SU-DHL-6 (cell line): ENCODE data around the gene GRID1.

Experiments used
- H2AFZ ChIP-seq: fragments of 200-600 bp; sonication (generic); 2 replicates; pipeline ENCODE4 v1.6.1; 2014; ENCODE audit warnings: low read depth, mild to moderate bottlenecking, moderate library complexity, mixed read lengths, antibody characterized with exemption, low read length; ENCODE audit not compliant: severe bottlenecking
- H3F3A ChIP-seq: fragments of 200-600 bp; shearing (Covaris generic); 2 replicates; pipeline ENCODE4 v1.6.0; 2016; ENCODE audit warnings: antibody characterized with exemption, mild to moderate bottlenecking; ENCODE audit not compliant: insufficient read depth
- H3K27ac ChIP-seq: fragments of 200-600 bp; sonication (generic); 2 replicates; pipeline ENCODE4 v1.5.1; 2016; ENCODE audit warnings: low read depth, mild to moderate bottlenecking, low read length, moderate library complexity, mixed read lengths
- H3K27me3 ChIP-seq: fragments of 200-600 bp; sonication (generic), shearing (Covaris generic); 2 replicates; pipeline ENCODE4 v1.6.0; 2014; ENCODE audit warnings: mild to moderate bottlenecking, low read length
- H3K36me3 ChIP-seq: fragments of 200-600 bp; sonication (generic); 2 replicates; pipeline ENCODE4 v1.6.1; 2014; ENCODE audit warnings: mild to moderate bottlenecking, low read length, mixed read lengths
- H3K4me2 ChIP-seq: fragments of 300-600, 200-600 bp; shearing (Covaris generic), sonication (generic); 2 replicates; pipeline ENCODE4 v1.6.0; 2014; ENCODE audit warnings: low read length, low read depth, mild to moderate bottlenecking; ENCODE audit not compliant: poor library complexity, severe bottlenecking
- H3K4me3 ChIP-seq: fragments of 200-600 bp; sonication (generic); 2 replicates; pipeline ENCODE4 v1.5.1; 2014; ENCODE audit warnings: antibody characterized with exemption, low read length, mild to moderate bottlenecking, mixed read lengths; ENCODE audit not compliant: insufficient read depth, poor library complexity, severe bottlenecking
- H3K79me2 ChIP-seq: fragments of 200-600 bp; sonication (generic); 2 replicates; pipeline ENCODE4 v1.6.1; 2014; ENCODE audit warnings: mild to moderate bottlenecking, low read length, moderate library complexity; ENCODE audit not compliant: insufficient read depth
- H3K9ac ChIP-seq: fragments of 200-600 bp; sonication (generic); 2 replicates; pipeline ENCODE4 v1.7.0; 2014; ENCODE audit warnings: mild to moderate bottlenecking, low read length
- H3K9me2 ChIP-seq: fragments of 200-600 bp; sonication (generic); replicated peaks from 2 replicates; pipeline ENCODE4 v1.6.1; 2014; ENCODE audit warnings: low read length; ENCODE audit not compliant: insufficient read depth
- H3K9me3 ChIP-seq: fragments of 200-600 bp; sonication (generic); 2 replicates; pipeline ENCODE4 v1.6.1; 2014; ENCODE audit warnings: low read length, mixed read lengths; ENCODE audit not compliant: insufficient read depth
- H4K20me1 ChIP-seq: fragments of 200-600 bp; sonication (generic); 2 replicates; pipeline ENCODE4 v1.6.1; 2014; ENCODE audit warnings: low read depth, mild to moderate bottlenecking, antibody characterized with exemption, low read length, moderate library complexity, mixed read lengths
- EZH2phosphoT487 ChIP-seq: fragments of 200-600 bp; sonication (generic), shearing (Covaris generic); conservative IDR thresholded peaks from 2 replicates; pipeline ENCODE4 v1.6.1; 2018; ENCODE audit warnings: mild to moderate bottlenecking, antibody characterized with exemption, low read length, moderate library complexity, mixed read lengths
- TF ChIP-seq, protein P1 (sequence below): fragments of 200-600 bp; sonication (generic); IDR thresholded peaks from one replicate; pipeline ENCODE4 v1.5.1; 2017; ENCODE audit warnings: antibody characterized with exemption, mild to moderate bottlenecking, low read length, moderate library complexity; ENCODE audit not compliant: insufficient read depth, poor library complexity, severe bottlenecking

Gene GRID1

DNA sequence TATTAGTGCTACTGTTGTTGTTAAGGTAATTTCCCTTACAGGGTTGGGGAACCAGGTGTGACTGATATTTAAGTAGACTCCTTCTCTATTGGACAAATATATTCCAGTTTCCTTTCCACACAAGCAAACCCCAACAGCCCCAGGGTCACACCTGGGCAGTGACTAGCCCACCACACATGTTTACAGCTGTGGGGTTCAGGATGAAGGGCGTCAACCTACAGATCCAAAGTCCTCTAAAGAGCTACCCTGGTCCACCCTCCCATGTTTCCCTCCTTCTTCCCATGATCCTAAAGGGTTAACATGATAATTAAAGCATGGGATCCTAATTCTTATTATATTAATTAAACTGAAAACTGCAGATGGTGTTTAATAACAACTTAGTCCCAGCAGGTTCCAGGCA lies 701.5 kb downstream of the GRID1 start:
- Histone ChIP-seq H3K4me3 (no peak overlapping the region), H3K9me2 (no peaks in the 10 kb centered on the region), H3K36me3 (no peaks in the 10 kb centered on the region), H3F3A (no peaks in the 10 kb centered on the region), H3K9ac (no peak overlapping the region), H3K79me2 (no peaks in the 10 kb centered on the region), H3K4me2 (no peak overlapping the region), H2AFZ (no peak overlapping the region), H3K27me3 (no peaks in the 10 kb centered on the region), H3K9me3 (no peaks in the 10 kb centered on the region), H3K27ac (no peak overlapping the region), H4K20me1 (no peaks in the 10 kb centered on the region)
- TF ChIP-seq, protein P1, sequence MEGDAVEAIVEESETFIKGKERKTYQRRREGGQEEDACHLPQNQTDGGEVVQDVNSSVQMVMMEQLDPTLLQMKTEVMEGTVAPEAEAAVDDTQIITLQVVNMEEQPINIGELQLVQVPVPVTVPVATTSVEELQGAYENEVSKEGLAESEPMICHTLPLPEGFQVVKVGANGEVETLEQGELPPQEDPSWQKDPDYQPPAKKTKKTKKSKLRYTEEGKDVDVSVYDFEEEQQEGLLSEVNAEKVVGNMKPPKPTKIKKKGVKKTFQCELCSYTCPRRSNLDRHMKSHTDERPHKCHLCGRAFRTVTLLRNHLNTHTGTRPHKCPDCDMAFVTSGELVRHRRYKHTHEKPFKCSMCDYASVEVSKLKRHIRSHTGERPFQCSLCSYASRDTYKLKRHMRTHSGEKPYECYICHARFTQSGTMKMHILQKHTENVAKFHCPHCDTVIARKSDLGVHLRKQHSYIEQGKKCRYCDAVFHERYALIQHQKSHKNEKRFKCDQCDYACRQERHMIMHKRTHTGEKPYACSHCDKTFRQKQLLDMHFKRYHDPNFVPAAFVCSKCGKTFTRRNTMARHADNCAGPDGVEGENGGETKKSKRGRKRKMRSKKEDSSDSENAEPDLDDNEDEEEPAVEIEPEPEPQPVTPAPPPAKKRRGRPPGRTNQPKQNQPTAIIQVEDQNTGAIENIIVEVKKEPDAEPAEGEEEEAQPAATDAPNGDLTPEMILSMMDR = no peak
- TF ChIP-seq EZH2phosphoT487 = no peak

DNA sequence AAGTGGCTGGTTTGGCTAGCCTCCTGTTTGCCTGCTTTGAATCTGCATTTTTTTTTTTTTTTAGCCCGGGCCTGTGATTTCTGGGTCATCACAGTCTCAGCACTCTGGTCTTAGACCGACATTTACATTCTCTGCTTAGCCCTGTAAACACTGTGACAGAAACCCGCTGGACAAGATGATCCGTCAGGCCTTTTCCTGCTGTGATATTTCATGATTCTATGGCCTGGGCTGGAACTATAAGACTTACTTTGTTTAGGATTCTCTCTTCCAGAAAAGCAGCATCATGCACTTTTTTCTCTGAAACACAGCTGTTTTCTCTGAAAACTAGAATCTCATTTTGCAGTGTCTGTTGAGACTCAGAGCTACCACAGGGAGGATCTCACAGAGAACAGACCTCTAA lies 705.5 kb downstream of the GRID1 start:
- H4K20me1 ChIP-seq = no peaks in the 10 kb centered on the region
- no peak overlapping the region for H3K4me3 ChIP-seq
- H3K9me3 ChIP-seq = no peaks in the 10 kb centered on the region
- TF ChIP-seq, protein P1 = no peak
- no peak for TF ChIP-seq EZH2phosphoT487
- no peaks in the 10 kb centered on the region for H3K36me3 ChIP-seq
- H3K9ac ChIP-seq = no peak overlapping the region
- no peaks in the 10 kb centered on the region for H3K9me2 ChIP-seq
- H3K27ac ChIP-seq = no peak overlapping the region
- no peak overlapping the region for H3K4me2 ChIP-seq
- no peaks in the 10 kb centered on the region for H3F3A ChIP-seq
- H3K79me2 ChIP-seq = no peaks in the 10 kb centered on the region
- H2AFZ ChIP-seq = no peak overlapping the region
- H3K27me3 ChIP-seq = no peaks in the 10 kb centered on the region

DNA sequence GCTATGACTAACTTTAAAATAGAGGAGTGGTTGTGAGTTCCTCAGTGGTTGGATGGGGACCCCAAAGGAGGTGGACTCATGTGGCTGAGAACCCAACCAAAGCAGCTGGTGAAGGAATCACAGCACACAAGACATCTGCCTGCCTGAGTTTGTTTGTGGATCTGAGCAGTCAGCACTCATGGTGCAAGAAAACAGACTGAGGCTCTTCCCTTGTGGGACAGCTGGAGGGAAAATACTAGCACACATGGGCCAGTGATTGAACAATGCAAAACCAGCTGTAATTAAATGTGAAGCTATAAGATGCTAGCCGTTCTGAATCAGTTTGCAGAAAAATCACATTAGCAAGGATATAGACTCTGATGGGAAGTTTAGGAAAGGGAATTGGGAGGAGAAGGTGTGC lies 707.3 kb downstream of the GRID1 start:
- no peak overlapping the region for H3K4me2 ChIP-seq
- no peaks in the 10 kb centered on the region for H3K9me2 ChIP-seq
- no peak overlapping the region for H3K4me3 ChIP-seq
- no peaks in the 10 kb centered on the region for H3K79me2 ChIP-seq
- TF ChIP-seq, protein P1 = no peak
- TF ChIP-seq EZH2phosphoT487 = no peak
- no peaks in the 10 kb centered on the region for H4K20me1 ChIP-seq
- no peak overlapping the region for H3K9ac ChIP-seq
- no peaks in the 10 kb centered on the region for H3K36me3 ChIP-seq
- no peak overlapping the region for H2AFZ ChIP-seq
- no peaks in the 10 kb centered on the region for H3F3A ChIP-seq
- H3K9me3 ChIP-seq = no peaks in the 10 kb centered on the region
- no peak overlapping the region for H3K27ac ChIP-seq
- H3K27me3 ChIP-seq = no peaks in the 10 kb centered on the region

DNA sequence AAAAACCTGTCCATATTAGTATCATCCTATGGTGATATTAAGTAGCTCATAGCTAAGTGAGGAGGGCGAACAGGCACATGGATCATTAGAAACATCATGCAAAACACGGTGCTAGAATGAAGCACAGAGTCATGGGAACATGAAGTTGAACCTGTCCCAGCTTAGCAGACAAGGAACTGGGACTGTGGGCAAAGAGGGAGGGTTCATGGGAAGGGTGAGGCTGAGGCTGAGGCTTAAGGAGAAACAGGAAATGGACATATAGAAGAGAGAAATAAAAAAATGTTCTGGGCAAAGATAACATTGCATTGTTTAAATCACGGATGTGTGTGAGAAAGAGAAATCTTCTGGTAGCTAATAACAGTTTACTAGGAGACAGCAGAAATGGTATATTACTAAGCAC lies 708.1 kb downstream of the GRID1 start:
- Histone ChIP-seq H3K9me2 (no peaks in the 10 kb centered on the region), H3K9me3 (no peaks in the 10 kb centered on the region), H2AFZ (no peak overlapping the region), H3K4me2 (no peak overlapping the region), H3K36me3 (no peaks in the 10 kb centered on the region), H3K79me2 (no peaks in the 10 kb centered on the region), H4K20me1 (no peaks in the 10 kb centered on the region), H3K27ac (no peak overlapping the region), H3K27me3 (no peaks in the 10 kb centered on the region), H3K9ac (no peak overlapping the region), H3F3A (no peaks in the 10 kb centered on the region), H3K4me3 (no peak overlapping the region)
- no peak for TF ChIP-seq EZH2phosphoT487
- TF ChIP-seq, protein P1 = no peak
